ENCODE measurements around the gene BTBD9. TPM values are rescaled to one million over a fixed set of nuclear protein-coding genes. Genes with fewer than 3 reads are reported as not detected.
A peak's percentile ranks its signal among the peaks of the same experiment; 100 is the strongest.
"Not testable (repeated sequence)": the region's sequence is repeated elsewhere in the genome, so short reads cannot be mapped to it uniquely, and the experiment has no call there.

The BTBD9 gene
- polyA plus RNA-seq, 3 donors, result 15.1 to 17.6 (median 15.5) TPM

DNA sequence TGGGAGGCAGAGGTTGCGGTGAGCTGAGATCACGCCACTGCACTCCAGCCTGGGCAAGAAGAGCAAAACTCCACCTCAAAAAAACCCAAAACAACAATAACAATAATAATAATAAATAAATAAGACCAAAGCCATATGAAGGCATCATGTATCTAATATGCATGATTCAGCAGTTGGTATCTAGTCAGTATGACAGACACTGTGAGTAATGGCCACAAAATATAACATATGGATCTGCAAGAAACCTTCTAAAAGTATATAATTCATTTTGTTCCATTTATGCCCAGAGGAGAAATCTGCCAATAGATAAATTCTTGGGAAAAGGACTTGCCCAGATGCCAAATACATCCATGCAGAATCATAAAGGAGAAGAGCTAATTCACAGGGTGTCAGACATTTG, 252.3 kb downstream of the BTBD9 start:
- DNase-seq (ENCODE audit: extremely low read depth in 1 of 11, low read depth in 9 of 11, low spot score in 4 of 11), result no peak

DNA sequence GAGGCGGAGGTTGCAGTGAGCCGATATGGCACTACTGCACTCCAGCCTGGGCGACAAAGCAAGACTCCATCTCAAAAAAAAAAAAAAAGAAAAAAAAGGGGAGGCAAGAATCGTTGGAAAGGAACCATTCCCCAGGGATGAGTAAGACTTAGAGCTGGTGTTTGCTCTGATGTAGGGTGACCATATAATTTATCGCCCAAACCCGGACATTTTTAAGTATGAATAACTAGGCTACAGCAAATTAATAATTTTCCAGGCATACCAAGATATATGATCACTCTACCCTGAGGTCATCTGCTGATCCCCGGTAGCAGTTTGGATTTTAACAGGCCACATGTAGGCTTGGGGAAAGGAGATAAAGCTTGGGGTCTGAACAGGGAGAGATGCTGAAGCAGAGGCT, 260.9 kb downstream of the BTBD9 start:
- no peak for DNase-seq (ENCODE audit: extremely low read depth in 1 of 11, low read depth in 9 of 11, low spot score in 4 of 11)

DNA sequence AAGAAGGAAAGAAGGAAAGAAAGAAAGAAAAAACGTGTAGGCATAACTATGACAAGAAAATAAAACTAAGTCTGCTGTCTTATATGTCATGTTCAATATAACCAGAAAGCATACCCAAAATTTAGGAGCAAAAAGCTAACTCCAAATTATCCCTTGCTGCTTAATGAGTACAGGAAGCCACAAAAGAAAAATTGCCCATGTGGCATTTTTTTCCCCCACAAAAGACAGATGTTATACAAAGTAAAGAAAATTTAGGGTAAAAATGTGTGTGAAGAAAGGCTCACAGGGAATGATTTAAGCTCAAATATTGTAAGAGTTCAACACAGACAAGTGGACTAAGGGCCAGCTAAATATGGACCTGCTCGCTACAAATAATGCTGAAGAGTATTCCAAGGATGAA, 263.8 kb downstream of the BTBD9 start:
- DNase-seq (ENCODE audit: extremely low read depth in 1 of 11, low read depth in 9 of 11, low spot score in 4 of 11), result no peak

DNA sequence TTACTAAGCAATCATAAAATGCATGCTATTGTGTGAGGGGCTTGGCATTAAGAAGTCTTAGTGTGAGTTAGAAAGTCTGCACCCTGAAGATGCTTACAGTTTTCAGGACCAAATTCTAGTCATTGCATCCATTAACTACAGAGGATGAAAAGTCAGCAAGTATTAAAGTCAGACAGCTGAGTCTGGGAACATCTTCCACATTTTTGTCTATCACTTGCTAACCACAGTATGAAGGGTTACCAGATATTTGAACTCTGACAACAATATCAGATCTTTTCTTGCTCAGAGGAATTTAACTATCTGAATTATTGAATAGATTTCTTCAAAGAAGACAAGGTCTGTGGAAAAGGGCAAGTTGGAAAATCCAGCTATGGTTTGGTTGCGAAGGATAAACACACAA, 264.4 kb downstream of the BTBD9 start:
- no peak for DNase-seq (ENCODE audit: extremely low read depth in 1 of 11, low read depth in 9 of 11, low spot score in 4 of 11)

DNA sequence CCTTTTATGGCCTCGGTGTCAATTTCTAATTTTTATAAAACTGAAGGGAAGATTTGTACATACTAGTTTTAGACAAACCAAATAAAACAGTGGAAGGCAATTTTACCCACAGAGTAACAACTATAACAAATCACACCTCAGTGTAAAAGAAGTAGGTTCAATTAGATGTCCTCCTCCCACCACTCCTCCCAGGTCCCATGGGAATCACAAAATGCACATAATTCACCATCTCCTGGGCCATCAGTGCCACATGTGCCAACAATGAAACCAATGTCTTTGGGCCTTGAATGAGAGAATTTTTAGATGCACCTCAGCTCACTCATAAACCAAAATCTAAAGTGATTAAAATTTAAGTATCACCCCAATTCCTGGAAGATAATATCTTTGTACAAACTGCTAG, 267.8 kb downstream of the BTBD9 start:
- DNase-seq (ENCODE audit: extremely low read depth in 1 of 11, low read depth in 9 of 11, low spot score in 4 of 11), result no peak

DNA sequence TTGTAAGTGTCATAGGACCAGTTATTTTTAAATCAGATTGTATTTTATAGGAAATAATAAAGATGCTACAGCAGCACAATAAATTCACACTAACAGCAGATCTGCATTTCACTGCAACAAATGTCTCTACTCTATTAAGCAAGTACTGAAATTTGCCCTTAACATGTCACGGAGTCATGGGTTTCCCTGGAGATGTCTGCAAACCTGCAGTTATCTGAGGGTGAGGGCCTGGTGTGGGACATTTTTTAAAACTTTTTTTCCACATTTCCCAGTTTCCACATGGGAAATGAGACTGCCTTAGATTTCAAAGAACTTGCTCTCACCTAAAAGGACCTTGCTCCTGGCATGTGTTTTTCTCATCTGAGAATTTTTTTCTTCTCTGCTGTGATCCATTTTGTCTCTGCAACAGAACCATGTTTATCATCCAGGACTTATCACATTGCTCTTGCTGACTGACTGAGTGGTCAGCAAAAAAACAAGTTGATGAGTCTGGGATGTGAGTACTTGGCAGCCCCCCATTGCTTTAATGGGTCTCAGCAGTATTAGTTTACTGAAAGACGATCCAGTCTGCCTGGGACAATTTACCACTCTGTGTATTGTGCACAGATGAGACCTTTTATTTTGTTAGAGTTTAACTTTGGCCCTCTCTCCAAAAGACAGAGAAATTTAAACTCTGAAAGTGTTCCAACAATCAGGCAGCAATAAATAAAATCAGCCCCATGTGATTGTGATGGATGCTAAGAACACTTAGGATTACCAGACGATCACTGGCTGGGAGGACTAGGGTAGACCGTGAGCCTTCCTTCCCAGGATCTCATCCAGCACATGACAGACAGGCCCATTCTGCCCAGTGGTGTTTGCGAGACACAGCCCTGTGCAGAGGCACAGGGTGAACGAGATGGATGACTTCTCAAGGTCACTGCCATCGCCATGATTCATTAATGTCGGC, 268.8 kb downstream of the BTBD9 start:
- DNase-seq (ENCODE audit: extremely low read depth in 1 of 11, low read depth in 9 of 11, low spot score in 4 of 11), result peak in 8 of 11 donors; percentile 22 to 57 (median 48)

DNA sequence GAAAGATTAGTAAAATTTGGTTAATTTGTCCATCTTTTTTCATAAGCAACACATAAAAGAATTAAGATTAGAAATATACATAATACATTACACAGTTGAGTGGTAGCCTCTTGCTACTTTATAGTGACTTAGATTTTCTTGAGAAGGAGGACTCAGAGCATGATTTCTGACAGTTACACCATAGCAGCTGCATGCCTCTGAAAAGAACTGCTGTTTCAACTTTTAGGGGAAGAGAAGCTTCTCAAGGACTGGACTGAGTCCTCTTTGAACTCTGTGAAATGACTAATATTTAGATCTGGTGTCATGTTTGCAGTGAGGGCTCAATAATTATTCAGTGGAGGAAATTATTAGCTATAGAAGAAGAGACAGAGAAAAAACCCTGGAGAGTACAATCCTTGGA, 272.5 kb downstream of the BTBD9 start:
- no peak for DNase-seq (ENCODE audit: extremely low read depth in 1 of 11, low read depth in 9 of 11, low spot score in 4 of 11)

DNA sequence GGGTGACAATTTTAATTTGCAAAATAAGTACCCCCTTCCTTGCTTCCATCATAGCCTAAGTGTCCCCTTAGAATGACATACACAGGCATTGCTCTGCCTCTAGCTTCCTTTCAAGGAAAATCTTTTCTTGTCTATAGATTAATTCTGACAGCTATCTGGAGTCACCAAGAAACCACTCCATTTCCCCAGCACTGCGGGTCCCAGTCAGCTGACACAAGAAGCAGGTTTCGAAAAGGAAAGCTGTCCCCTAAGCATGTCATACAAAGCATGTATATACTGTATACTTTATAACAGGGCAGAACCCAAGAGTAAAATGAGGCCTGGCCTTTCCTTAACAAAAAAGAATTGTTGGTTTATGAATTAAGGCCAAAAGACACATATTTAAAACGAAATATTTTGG, 273.5 kb downstream of the BTBD9 start:
- DNase-seq (ENCODE audit: extremely low read depth in 1 of 11, low read depth in 9 of 11, low spot score in 4 of 11), result no peak

DNA sequence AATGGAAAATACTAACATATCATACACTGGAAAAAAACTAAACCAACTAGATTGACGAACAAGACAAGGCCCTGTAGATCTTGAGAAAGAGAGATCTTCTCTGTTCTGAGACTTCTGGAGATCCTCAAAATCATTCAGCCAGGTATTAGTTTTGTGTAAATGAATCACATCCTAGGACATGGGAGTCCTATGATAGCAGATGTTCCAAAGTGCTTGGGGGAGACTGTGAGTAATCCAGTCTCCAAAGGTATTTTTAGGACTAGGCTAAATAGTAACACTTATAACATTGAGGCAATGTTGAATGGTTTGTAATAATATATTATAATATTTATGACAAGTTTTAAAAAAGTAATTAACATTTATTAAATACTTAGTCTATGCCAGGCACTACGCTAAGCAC, 275.0 kb downstream of the BTBD9 start:
- no peak for DNase-seq (ENCODE audit: extremely low read depth in 1 of 11, low read depth in 9 of 11, low spot score in 4 of 11)

DNA sequence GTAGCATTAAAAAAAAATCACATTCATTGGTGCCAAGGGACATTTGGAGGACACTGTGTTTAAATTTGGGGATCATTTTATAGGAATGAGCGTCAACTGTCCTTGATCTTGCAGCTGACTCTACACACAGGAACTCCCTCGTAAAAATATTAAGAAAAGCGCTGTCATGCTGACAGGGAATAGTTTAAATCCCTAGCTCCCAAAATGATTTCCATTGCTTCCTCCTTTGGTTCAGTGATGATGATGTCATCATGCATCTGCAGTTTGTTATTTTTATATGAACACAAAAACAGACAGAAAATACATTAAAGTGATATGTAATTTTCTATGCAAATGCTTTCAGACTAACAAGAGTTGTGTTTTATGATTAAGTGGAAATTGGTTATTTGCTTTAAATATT, 275.6 kb downstream of the BTBD9 start:
- no peak for DNase-seq (ENCODE audit: extremely low read depth in 1 of 11, low read depth in 9 of 11, low spot score in 4 of 11)

DNA sequence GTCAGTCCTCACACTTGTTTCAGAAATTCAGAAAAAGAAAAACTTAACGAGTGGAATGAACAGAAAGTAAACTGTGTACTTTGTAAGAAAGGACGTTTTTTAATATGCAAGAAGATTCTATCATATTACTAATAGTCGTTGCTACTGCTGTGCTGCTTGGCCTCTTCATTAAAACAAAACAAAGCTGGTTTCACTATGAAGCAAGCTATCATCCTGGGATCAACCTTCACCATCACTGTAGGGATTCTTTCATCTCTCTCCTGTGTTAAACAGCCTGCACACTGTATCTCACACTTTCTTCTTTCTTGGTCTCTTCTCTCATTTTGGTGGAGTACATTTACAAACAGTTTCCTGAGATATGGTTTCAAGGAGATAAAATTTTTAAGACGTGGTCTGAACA, 284.2 kb downstream of the BTBD9 start:
- no peak for DNase-seq (ENCODE audit: extremely low read depth in 1 of 11, low read depth in 9 of 11, low spot score in 4 of 11)

DNA sequence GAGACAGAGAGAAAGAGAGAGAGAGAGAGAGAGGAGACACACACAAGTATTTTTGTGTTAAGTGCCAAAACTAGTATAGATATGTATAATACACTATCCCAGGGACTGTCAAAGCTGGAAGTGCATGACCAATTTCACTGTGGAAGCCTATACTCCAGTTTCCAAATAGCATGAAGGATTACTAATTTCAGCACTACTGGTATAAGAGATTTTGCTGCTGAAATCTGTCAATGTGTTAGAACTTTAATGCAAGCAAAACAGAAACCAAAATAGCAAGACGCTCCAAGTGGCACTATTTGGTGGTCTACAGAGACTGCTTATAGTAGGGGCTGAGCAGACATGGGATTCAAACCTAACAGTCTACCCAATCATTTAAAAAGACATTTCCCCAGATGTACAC, 284.8 kb downstream of the BTBD9 start:
- no peak for DNase-seq (ENCODE audit: extremely low read depth in 1 of 11, low read depth in 9 of 11, low spot score in 4 of 11)

DNA sequence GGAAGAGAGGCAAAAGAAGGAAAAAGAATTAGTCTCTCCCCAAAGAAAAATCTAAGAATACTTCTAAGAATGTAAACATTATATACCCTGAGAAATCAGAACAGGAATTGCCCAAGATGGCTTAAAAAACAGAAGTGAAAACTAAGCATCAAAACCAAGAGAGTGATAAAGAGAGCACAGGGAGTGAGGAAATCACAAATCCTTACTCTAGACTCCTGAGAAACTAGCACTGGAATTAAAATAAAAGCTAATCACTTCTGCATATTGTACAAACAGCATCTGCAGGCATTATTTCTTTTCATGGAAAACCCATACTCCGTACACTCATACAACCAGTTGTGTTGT, 285.7 kb downstream of the BTBD9 start:
- no peak for DNase-seq (ENCODE audit: extremely low read depth in 1 of 11, low read depth in 9 of 11, low spot score in 4 of 11)

DNA sequence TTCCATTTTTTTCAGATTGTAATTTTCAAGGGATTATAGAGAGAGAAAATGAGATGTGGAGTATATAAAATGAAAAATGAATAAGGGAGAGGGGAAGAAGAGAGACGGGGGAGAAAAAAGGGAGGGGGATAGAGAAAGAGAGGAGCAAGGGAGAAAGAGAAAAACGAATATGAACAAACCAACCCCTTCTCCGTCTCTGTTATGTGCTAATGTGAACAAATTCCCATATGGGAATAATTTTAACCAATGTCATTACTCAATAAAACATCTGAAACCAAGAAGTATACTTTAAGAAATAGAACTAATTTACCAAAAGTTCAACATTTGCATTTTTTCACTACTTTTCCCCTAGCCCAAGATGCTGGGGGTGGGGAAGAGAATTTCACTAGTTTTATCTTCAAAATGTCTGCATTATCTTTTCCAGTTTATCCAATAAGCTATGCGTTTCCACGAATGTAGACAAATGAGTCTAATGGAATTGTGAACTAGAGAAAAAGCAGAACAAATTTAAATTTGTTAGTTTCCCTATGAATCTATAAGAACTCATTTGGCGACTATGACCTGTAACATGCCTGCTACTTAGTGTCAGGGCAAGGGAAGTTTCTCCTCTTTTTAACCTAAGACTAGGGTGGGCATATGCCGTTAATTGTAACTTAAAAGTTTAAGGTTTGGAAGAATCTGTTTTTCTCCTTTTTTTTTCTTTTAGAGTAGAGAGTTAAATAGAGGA, 286.3 kb downstream of the BTBD9 start:
- no peak for DNase-seq (ENCODE audit: extremely low read depth in 1 of 11, low read depth in 9 of 11, low spot score in 4 of 11)

DNA sequence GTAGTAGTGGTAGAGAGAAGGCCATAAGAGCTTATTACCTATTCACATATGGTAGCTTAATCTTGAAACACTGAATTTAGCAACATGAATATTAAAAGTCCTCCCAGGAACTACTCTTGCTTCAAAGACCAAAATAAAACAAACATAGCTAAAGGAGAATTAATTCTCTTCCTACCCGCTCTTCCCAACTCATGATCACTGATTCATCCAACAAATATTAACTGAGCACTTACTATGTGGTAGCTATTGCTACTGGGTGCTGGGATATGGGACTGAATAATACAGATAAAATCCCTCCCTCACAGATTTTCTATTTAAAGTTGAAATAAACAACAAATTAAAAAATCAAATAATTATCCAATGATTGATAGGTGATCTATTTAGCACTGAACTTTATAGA, 287.1 kb downstream of the BTBD9 start:
- no peak for DNase-seq (ENCODE audit: extremely low read depth in 1 of 11, low read depth in 9 of 11, low spot score in 4 of 11)

DNA sequence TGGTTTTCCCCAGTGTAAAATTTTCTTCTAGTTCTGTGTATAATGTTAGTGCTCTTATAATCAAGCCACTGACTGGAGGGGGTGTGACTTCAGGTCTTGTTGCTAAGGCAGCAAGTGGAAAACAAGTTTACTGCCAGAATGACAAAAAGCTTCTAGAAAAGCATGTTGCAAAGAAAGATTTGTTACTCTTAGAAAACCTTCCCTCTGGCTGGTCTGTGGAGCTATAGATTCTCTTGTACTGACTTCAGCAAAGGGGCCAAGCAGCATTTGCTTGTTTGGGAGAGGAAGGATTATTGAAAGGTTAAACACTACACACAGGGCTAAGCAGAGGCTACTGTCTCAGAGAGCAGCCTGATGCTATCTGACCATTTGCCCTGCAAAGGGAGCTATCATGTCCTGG, 288.8 kb downstream of the BTBD9 start:
- DNase-seq (ENCODE audit: extremely low read depth in 1 of 11, low read depth in 9 of 11, low spot score in 4 of 11), result peak in 4 of 11 donors; percentile 27 to 46 (median 41)

DNA sequence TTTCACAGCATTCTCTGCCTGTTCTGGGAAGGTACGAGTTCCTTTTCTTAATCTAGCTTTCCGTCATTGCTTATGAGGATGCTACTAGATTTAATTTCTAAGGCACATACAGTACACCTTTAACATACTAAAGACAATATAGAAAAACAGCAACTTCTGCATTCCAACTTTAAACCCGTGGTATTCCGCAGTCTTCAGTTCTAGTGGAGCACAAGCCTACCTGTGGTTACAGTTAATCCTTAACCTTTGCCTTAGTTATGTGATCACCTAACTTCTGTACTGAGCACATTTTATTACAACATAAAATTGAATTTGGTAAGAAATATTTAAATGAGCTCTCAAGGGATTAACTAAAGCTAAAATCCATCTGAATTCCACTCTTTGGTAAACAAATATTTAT, 289.5 kb downstream of the BTBD9 start:
- no peak for DNase-seq (ENCODE audit: extremely low read depth in 1 of 11, low read depth in 9 of 11, low spot score in 4 of 11)

DNA sequence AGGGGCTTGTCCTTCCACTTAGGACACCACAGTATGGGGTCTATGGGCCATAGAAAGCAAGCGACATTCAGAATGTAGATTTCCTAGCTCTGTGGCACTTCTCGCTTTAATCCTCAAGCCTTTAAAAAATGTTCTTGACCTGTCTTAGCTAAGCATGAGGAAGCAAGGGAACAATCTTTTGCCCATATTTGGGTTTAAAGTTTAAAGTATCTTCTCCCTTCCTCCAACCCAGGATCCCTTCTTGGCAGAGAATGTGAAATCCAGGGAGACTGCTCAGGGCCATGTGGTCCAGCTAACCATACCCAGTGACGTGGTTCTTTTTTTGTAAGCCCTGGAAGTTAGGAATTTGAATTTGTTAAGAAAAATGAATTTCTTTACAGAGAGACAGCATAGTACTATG, 289.9 kb downstream of the BTBD9 start:
- no peak for DNase-seq (ENCODE audit: extremely low read depth in 1 of 11, low read depth in 9 of 11, low spot score in 4 of 11)

DNA sequence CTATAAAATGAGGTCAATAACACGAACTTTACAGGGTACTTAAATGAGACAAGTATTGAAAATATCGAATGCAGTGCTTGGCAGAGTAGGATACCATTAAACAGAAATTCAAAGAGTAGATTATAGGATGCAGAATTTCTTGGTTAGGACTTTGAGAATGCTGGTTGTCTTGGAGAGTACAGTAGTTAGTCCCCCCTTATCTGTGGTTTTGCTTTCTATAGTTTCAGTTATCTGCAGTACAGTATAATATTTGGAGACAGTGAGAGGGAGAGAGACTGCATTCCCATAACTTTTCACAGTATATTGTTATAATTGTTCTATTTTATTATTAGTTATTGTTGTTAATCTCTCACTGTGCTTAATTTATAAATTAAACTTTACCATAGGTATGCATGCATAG, 290.5 kb downstream of the BTBD9 start:
- no peak for DNase-seq (ENCODE audit: extremely low read depth in 1 of 11, low read depth in 9 of 11, low spot score in 4 of 11)

DNA sequence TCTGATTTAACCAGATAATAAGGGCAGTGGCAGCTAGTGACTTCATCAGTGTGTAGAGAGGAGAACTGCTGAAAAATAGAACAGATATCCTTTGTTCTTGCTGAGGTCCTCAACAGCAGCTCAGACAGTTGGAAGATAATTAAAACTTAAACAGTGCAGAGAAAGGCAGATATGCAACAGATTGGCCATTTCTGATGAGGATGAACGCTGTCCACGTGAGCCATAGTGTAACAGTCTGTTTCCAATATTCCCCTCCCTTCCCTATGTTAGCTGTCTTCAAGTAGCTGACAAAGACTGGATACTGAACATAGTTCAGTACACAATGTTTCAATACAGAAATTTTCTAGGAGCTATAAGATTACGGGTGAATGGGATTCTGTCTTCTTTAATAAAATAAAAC, 291.4 kb downstream of the BTBD9 start:
- DNase-seq (ENCODE audit: extremely low read depth in 1 of 11, low read depth in 9 of 11, low spot score in 4 of 11), result no peak

DNA sequence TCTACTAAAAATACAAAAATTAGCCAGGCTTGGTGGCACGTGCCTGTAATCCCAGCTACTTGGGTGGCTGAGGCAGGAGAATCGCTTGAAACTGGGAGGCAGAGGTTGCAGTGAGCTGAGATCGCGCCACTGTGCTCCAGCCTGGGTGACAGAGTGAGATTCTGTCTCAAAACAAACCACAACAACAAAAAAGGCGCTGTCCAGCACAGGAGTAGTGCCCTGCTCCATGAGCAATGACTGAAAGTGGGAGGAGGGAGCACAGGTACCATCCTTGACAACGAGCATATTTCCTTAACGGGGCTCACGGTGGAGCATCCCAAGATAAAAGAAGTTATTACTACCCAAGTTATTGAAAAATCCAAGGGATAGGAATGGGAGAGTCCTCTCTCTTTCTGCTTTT, 291.9 kb downstream of the BTBD9 start:
- DNase-seq (ENCODE audit: extremely low read depth in 1 of 11, low read depth in 9 of 11, low spot score in 4 of 11), result not testable (repeated sequence)
